HK-2 (cell line): ENCODE measurements around the gene MRTFB.

ENCODE experiments used
- DNase-seq: peaks from one replicate; pipeline ENCODE4 v3.0.0-alpha.2; 2018; ENCODE audit not compliant: unreplicated experiment

The MRTFB gene

GRCh38 chr16:14131774-14132695, 60.9 kb downstream of the MRTFB start:
- no peak for DNase-seq

- DNase-seq, result no peak
Measured at GRCh38 chr16:14132696-14133048, 61.6 kb downstream of the MRTFB start.

- no peak for DNase-seq
Measured at GRCh38 chr16:14133907-14134306, 62.8 kb downstream of the MRTFB start.

- no peak for DNase-seq
Measured at GRCh38 chr16:14135704-14136103, 64.6 kb downstream of the MRTFB start.

GRCh38 chr16:14139872-14140271, 68.8 kb downstream of the MRTFB start:
- DNase-seq, result no peak

GRCh38 chr16:14140923-14141322, 69.8 kb downstream of the MRTFB start:
- no peak for DNase-seq

GRCh38 chr16:14146445-14146844, 75.3 kb downstream of the MRTFB start:
- DNase-seq, result no peak

GRCh38 chr16:14148016-14148415, 76.9 kb downstream of the MRTFB start:
- DNase-seq, result no peak

- no peak for DNase-seq
Measured at GRCh38 chr16:14148569-14148968, 77.5 kb downstream of the MRTFB start.

- no peak for DNase-seq
Measured at GRCh38 chr16:14150796-14151195, 79.7 kb downstream of the MRTFB start.

- no peak for DNase-seq
Measured at GRCh38 chr16:14151256-14152030, 80.3 kb downstream of the MRTFB start.

GRCh38 chr16:14155572-14156190, 84.6 kb downstream of the MRTFB start:
- DNase-seq, result no peak

GRCh38 chr16:14164916-14165662, 94.0 kb downstream of the MRTFB start:
- no peak for DNase-seq

GRCh38 chr16:14168146-14168545, 97.0 kb downstream of the MRTFB start:
- no peak for DNase-seq

GRCh38 chr16:14172200-14172809, 101.2 kb downstream of the MRTFB start:
- no peak for DNase-seq

GRCh38 chr16:14175086-14175485, 104.0 kb downstream of the MRTFB start:
- DNase-seq, result no peak

- DNase-seq, result no peak
Measured at GRCh38 chr16:14177704-14178103, 106.6 kb downstream of the MRTFB start.

GRCh38 chr16:14179116-14179515, 108.0 kb downstream of the MRTFB start:
- no peak for DNase-seq

- no peak for DNase-seq
Measured at GRCh38 chr16:14180481-14180944, 109.4 kb downstream of the MRTFB start.

- DNase-seq, result no peak
Measured at GRCh38 chr16:14181371-14182050, 110.4 kb downstream of the MRTFB start.

GRCh38 chr16:14182999-14183398, 111.9 kb downstream of the MRTFB start:
- no peak for DNase-seq
